VCaP (cell line): ENCODE data around the gene VHLL.

Source experiments
- H3K27ac ChIP-seq: fragments of 450-650 bp; 2 replicates; pipeline ENCODE4 v1.5.1; 2017
- CTCF ChIP-seq: fragments of 450-650 bp; conservative IDR thresholded peaks from 2 replicates; pipeline ENCODE4 v1.5.1; 2017; ENCODE audit warnings: mild to moderate bottlenecking, moderate library complexity

Gene VHLL

GRCh38 chr1:156286061-156286460 lies 13.0 kb downstream of the VHLL start:
- peak overlapping the region; percentile 92 for H3K27ac ChIP-seq

GRCh38 chr1:156285437-156285836 lies 13.7 kb downstream of the VHLL start:
- no peak for TF ChIP-seq CTCF
- H3K27ac ChIP-seq = peak overlapping the region; percentile 92

More at GRCh38 chr1:156286061-156286460, 13.0 kb downstream of the VHLL start:
- no peak for TF ChIP-seq CTCF

GRCh38 chr1:156284757-156285156 lies 14.3 kb downstream of the VHLL start:
- no peak for TF ChIP-seq CTCF
- H3K27ac ChIP-seq = peak overlapping the region; percentile 92

- H3K27ac ChIP-seq = peak within 1 kb of the TSS; percentile 92
- no peak for TF ChIP-seq CTCF
Measured at GRCh38 chr1:156284112-156284511, 15.0 kb downstream of the VHLL start, which contains the start of gene TMEM79. Gene TMEM79, plus strand, starts transcription at chr1:156284325. Its CDS starts 902 bp downstream, at chr1:156285227.

GRCh38 chr1:156283521-156283920 lies 15.6 kb downstream of the VHLL start:
- H3K27ac ChIP-seq = peak overlapping the region; percentile 92
- no peak for TF ChIP-seq CTCF

- peak within 1 kb of the TSS; percentile 92 for H3K27ac ChIP-seq
- TF ChIP-seq CTCF = no peak
Measured at GRCh38 chr1:156282479-156283222, 16.5 kb downstream of the VHLL start, which contains the start of gene SMG5. Gene SMG5, minus strand, starts transcription at chr1:156282825. Its CDS starts 145 bp downstream, at chr1:156282680.

- TF ChIP-seq CTCF = no peak
Measured at GRCh38 chr1:156281693-156282478, 17.2 kb downstream of the VHLL start.

More at GRCh38 chr1:156281693-156282478, 17.2 kb downstream of the VHLL start:
- H3K27ac ChIP-seq = peak overlapping the region; percentile 92
